Kidney (tissue), 14 donors: ENCODE data around the gene UBAC1. TPM values are rescaled to one million over a fixed set of nuclear protein-coding genes. Genes with fewer than 3 reads are reported as not detected.

Source experiments
- DNase-seq, 5 donors: peaks; one replicate each; pipeline ENCODE4 v3.0.0-alpha.2; 2013 to 2020
- FAIRE-seq: peaks from 2 replicates; lab custom pipeline; 2012; peaks lifted over from hg19 to GRCh38; lab: Jason Lieb, UNC
- H3K27ac ChIP-seq, 2 donors: one replicate each; pipeline ENCODE4 v1.7.0; 2013; ENCODE audit warnings: low read depth in 2 of 2, low read length in 2 of 2, inconsistent platforms in 1 of 2
- H3K27me3 ChIP-seq: one replicate; pipeline ENCODE4 v1.7.1; 2013; ENCODE audit warnings: low read length, inconsistent platforms; ENCODE audit not compliant: control insufficient read depth, insufficient read depth
- H3K36me3 ChIP-seq, 3 donors: one replicate each; pipeline versions ENCODE4 v1.7.0 to v1.7.1; 2013; ENCODE audit warnings: low read length in 3 of 3, control low read depth in 1 of 3, inconsistent platforms in 1 of 3; ENCODE audit not compliant: insufficient read depth in 3 of 3, control insufficient read depth in 2 of 3
- H3K4me1 ChIP-seq, 3 donors: one replicate each; pipeline versions ENCODE4 v1.7.0 to v1.7.1; 2013; ENCODE audit warnings: low read length in 3 of 3, inconsistent platforms in 1 of 3, low read depth in 1 of 3; ENCODE audit not compliant: control insufficient read depth in 2 of 3, insufficient read depth in 2 of 3
- H3K4me3 ChIP-seq, 3 donors: one replicate each; pipeline versions ENCODE4 v1.7.0 to v1.8.1; 2013; ENCODE audit warnings: low read length in 3 of 3, control low read depth in 1 of 3, inconsistent platforms in 1 of 3
- H3K9ac ChIP-seq, 3 donors: one replicate each; pipeline versions ENCODE4 v1.7.0 to v1.7.1; 2013; ENCODE audit warnings: low read length in 3 of 3, control low read depth in 1 of 3, inconsistent platforms in 1 of 3
- H3K9me3 ChIP-seq, 3 donors: one replicate each; pipeline versions ENCODE4 v1.7.0 to v1.7.1; 2013; ENCODE audit warnings: low read length in 3 of 3, control low read depth in 1 of 3, inconsistent platforms in 1 of 3; ENCODE audit not compliant: control insufficient read depth in 2 of 3, insufficient read depth in 1 of 3
- CTCF ChIP-seq: IDR thresholded peaks from 3 replicates; pipeline ENCODE4 v1.5.1; 2012; ENCODE audit warnings: mild to moderate bottlenecking, moderate library complexity, borderline replicate concordance; ENCODE audit not compliant: insufficient read depth; ENCODE audit errors: extremely low read depth
- intact Hi-C: fragments of 100-400 bp; cut with DNase I; formaldehyde crosslinking; loops from one replicate; pipeline ENCODE4 v1.11.1; 2022
- polyA plus RNA-seq: library from polyadenylated mRNA; stranded (reverse); fragments of 350-450 nt; fragmentation: Illumina TruSeq; extraction: RNeasy Lipid Tissue Mini Kit (QIAGEN cat#74804); gene quantifications from one replicate; pipeline ENCODE4 v1.2.3, GENCODE V29; 2014; ENCODE audit warnings: low read depth, low replicate concordance; ENCODE audit not compliant: insufficient read depth
- total RNA-seq: library from RNA; stranded (reverse); fragmentation: NEBNext Ultra II Directional; extraction: Animal tissue kit (Norgen Biotek cat#: 25700); gene quantifications from one replicate; pipeline ENCODE4 v1.2.1, GENCODE V29; 2021
- donor health status: control.
- donor health status: control.
- donor health status: control.
- donor health status: control.
- donor health status: control.
- donor health status: DM: yes; HTN: yes; CAD: no.
- donor health status: Normal renal cell carcinoma (clear cell type).

The UBAC1 gene
- total and polyA plus RNA-seq, 2 donors from 2014 or later = 40.2 to 52.6 TPM

- FAIRE-seq (no peak), DNase-seq (no peak)
- Histone ChIP-seq H3K9me3 (no peaks in the 10 kb centered on the region), H3K4me1 (no peaks in the 10 kb centered on the region), H3K9ac (no peak overlapping the region), H3K27ac (no peak overlapping the region), H3K36me3 (peaks cover 0 to 12% (median 6%) of the 10 kb centered on the region in 3 donors), H3K4me3 (no peak overlapping the region), H3K27me3 (no peaks in the 10 kb centered on the region)
- no peak for TF ChIP-seq CTCF
- intact Hi-C loops = no loop called here
Measured at GRCh38 chr9:135927195-135928013, 33.8 kb downstream of the UBAC1 start.

- H3K9me3 ChIP-seq = no peaks in the 10 kb centered on the region
- no peaks in the 10 kb centered on the region for H3K4me1 ChIP-seq
- intact Hi-C loops = no loop called here
- DNase-seq (peak in 1 of 5 donors; percentile 93), FAIRE-seq (no peak)
- no peak overlapping the region for H3K27ac ChIP-seq
- no peak overlapping the region for H3K9ac ChIP-seq
- no peaks in the 10 kb centered on the region for H3K27me3 ChIP-seq
- TF ChIP-seq CTCF = no peak
- H3K36me3 ChIP-seq = peaks cover 0 to 11% (median 6%) of the 10 kb centered on the region in 3 donors
- no peak overlapping the region for H3K4me3 ChIP-seq
Measured at GRCh38 chr9:135926402-135927194, 34.6 kb downstream of the UBAC1 start.

GRCh38 chr9:135925496-135926133 is 35.6 kb downstream of the UBAC1 start:
- Histone ChIP-seq H3K9me3 (no peaks in the 10 kb centered on the region), H3K4me3 (no peak overlapping the region), H3K9ac (no peak overlapping the region), H3K27me3 (no peaks in the 10 kb centered on the region), H3K27ac (no peak overlapping the region), H3K36me3 (peaks cover 0 to 1% (median 0%) of the 10 kb centered on the region in 3 donors), H3K4me1 (no peaks in the 10 kb centered on the region)
- DNase-seq (peak in 3 of 5 donors; percentile 59 to 77 (median 77)), FAIRE-seq (no peak)
- no peak for TF ChIP-seq CTCF
- intact Hi-C loops = no loop called here
